ENCODE measurements around the gene UBE3B.
"Not testable (repeated sequence)": the region's sequence is repeated elsewhere in the genome, so short reads cannot be mapped to it uniquely, and the experiment has no call there.

The UBE3B gene

DNA sequence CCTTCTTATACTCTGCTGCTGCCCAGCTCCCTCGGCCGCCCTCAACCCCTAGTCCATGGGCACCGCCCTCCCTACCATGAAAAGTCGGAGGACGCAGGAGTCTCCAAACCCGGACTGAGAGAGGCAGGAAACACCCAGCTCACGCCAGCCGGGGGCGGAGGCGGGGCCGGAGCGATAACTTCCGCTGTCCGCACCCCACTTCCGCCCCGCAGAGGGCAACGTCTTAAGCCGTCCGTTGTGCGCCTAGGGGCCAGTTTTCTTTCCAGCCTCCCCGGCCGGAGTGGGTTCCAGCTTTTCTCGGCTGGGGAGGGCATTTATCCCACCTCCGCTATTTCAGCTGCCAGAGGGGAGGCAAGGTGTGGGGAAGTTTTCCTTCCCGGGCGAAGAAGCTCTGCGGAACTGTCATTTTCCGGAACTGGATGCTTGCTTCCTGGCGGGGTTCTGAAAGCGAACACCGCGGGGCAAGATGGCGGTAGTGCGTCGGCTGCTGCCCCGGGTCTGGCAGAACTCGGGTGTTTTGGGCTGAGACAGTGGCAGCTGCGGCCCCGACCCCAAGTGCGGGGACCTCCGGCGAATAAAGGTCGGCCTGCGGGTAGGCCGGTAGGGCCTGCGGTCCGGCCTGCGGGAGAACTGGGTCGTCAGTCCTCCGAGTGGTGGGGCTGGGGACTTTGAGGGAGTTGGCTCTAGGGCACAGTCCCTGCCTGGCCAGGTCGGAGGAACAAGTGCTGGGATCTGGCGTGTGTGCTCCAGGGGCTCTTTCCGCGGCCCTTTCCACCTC, at the start of gene UBE3B, which contains the start of gene KCTD10:
TSS of gene UBE3B (plus strand) at position 450 of the 778 bp plus-strand sequence. CDS start 5,918 bp downstream, outside the sequence.
TSS of gene KCTD10 (minus strand) at position 116 of the 778 bp plus-strand sequence. CDS start at position 78, 38 bp downstream.
- DNase-seq (ENCODE audit: low read depth, low spot score) = peak; percentile 63

- DNase-seq (ENCODE audit: low read depth, low spot score) = peak; percentile 57
These were observed 49.3 kb upstream of the UBE3B start for GRCh38 chr12:109428037-109428629.

- not testable (repeated sequence) for DNase-seq (ENCODE audit: low read depth, low spot score)
These were observed 48.6 kb upstream of the UBE3B start for GRCh38 chr12:109428804-109429203.

GRCh38 chr12:109430244-109430643, 47.2 kb upstream of the UBE3B start:
- DNase-seq (ENCODE audit: low read depth, low spot score) = no peak

DNA sequence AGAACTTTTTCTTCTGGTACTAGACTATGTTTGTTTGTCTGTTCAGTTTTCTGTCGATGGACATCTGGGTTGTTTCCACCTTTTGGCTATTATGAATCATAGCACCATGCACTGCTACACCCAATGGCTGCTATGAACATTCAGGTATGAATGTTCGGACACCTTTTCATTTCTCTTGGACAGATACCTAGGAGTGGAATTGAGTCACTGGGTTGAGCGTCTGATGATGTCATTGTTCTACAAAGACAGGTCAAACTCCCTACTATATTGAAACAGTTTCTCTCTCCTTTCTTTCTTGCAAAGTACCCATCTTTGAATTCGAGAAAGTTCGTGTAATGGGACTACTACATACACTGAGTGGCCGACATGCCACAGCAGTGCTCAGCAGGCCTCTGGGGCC, 45.0 kb upstream of the UBE3B start:
- DNase-seq (ENCODE audit: low read depth, low spot score) = no peak

DNA sequence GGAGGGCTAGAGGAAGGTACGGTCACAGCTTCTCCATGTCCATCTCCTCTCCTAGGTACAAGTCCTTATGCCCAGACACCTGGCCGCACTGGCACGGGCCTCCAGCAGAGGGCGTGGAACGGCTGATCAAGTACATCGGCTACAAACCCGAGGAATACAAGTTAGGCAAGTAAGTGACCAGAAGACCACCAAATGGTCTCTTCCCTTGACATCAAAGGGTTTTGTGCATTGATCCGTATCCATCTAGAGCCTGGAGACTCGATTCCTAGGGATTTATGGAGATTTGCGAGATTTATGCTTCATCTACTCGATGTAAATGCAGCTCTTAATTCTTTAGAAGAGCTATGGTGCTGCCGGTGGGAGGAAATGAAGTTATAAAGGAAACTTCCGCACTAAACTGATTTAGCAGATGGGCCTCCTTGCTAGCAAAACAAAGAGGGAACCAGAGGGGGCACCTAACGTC, 44.6 kb upstream of the UBE3B start:
- peak; percentile 56 for DNase-seq (ENCODE audit: low read depth, low spot score)

DNA sequence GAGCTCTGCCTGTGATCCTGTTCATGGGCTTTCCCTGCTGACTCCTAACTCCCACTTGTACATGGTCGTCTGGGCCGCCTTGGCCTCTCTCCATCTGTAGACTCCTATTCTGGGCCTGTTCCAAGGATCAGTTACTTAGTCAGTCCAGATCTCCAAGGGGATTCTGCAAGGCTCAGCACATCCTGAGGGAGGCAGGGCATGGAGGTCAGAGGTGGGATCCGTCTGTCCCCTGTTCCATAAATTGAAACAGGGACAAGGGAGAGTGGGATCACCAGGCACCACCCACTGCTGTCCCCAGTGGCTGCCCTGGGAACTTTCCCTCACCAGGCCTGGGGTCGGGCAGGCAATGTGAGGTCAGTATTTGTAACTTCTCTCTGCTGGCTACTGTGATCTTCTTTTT, 43.8 kb upstream of the UBE3B start:
- DNase-seq (ENCODE audit: low read depth, low spot score) = no peak

- no peak for DNase-seq (ENCODE audit: low read depth, low spot score)
These were observed 42.9 kb upstream of the UBE3B start for GRCh38 chr12:109434582-109434981.

GRCh38 chr12:109435428-109436187, 41.8 kb upstream of the UBE3B start:
- DNase-seq (ENCODE audit: low read depth, low spot score) = no peak

DNA sequence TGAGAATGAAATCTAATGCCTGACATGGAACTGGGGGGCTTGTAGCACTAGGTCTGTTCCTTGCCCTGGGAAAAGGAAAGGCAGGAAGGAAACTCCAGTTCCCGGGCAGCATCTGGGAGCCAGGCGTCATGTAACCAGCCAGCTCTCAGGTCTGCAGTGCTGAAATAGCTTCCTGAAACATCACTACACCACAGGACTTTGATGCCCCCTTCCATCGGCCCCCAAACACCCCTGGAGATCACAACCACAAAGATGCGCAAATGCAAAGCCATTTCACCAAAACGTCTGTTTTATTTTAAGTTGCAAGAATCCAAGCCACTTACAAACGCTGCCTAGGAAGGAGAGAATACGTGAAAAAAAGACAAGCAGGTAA, 41.3 kb upstream of the UBE3B start:
- DNase-seq (ENCODE audit: low read depth, low spot score) = no peak

DNA sequence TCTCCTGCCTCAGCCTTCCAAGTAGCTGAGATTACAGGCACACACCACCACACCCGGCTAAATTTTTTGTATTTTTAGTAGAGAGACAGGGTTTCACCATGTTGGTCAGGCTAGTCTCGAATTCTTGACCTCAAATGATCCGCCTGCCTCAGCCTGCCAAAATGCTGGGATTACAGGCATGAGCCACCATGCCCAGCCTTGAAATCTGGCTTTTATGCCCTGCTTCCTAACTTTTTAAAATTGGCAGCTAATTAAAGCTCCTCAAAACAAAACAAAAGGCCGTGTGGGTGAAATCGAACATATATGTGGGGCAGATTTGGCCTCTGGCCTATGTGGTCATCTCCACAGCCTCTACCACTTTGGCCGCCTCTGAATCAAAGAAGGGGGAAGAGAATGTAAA, 38.3 kb upstream of the UBE3B start:
- DNase-seq (ENCODE audit: low read depth, low spot score) = no peak

GRCh38 chr12:109439951-109440350, 37.5 kb upstream of the UBE3B start:
- not testable (repeated sequence) for DNase-seq (ENCODE audit: low read depth, low spot score)

- no peak for DNase-seq (ENCODE audit: low read depth, low spot score)
These were observed 36.5 kb upstream of the UBE3B start for GRCh38 chr12:109440851-109441490.

- DNase-seq (ENCODE audit: low read depth, low spot score) = no peak
These were observed 33.6 kb upstream of the UBE3B start for GRCh38 chr12:109443794-109444193.

DNA sequence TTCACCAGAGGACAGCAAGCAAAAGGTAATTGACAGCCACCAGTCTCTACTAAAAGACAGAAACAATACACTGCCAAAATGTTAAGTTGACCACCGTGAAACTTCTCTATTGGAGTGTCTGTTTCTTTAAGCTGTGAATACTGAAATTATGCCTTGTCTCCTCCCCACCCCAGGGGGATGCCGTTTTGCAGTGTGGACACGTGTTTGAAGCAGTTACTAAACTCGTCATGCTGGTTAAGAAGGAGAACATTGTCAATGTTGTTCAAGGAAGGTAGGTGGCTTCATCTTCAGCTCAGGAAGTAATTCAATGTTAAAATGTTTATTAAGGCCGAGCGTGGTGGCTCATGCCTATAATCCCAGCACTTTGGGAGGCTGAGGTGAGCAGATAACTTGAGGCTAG, 33.2 kb upstream of the UBE3B start:
- DNase-seq (ENCODE audit: low read depth, low spot score) = no peak

GRCh38 chr12:109445191-109445609, 32.2 kb upstream of the UBE3B start:
- no peak for DNase-seq (ENCODE audit: low read depth, low spot score)

GRCh38 chr12:109446869-109447268, 30.6 kb upstream of the UBE3B start:
- DNase-seq (ENCODE audit: low read depth, low spot score) = no peak

GRCh38 chr12:109447482-109447881, 30.0 kb upstream of the UBE3B start:
- no peak for DNase-seq (ENCODE audit: low read depth, low spot score)

- DNase-seq (ENCODE audit: low read depth, low spot score) = no peak
These were observed 29.2 kb upstream of the UBE3B start for GRCh38 chr12:109448272-109448671.

DNA sequence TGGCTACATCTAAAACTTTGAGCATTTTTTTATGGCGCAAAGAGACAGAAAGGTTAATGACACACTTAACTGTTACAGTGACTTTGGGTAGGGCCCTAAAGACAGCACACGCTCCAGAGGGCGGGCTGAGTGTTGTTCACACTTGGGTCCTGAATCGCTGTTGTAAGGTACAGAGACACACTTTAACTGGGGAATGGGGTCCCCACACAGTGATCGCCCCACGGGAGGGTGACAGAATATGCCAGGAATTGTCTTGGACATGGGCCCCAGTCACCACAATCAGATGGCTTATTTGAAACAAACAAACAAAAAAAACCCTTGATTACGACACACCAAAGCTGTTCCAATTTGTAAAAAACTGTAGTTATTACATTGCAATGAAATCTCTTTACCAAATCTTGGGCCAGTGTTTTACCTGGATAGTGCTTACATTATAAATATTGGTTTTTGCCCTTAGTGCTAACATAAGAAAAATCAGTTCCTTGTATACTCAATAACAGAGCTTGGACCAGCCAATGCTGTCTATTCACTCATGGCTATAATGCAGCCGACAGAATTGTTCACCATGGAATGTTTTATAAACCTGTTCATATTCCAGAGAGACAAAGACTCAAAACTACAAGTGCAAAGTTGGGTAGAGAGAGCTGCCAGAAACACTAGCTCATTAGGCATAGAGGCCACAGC, 28.6 kb upstream of the UBE3B start:
- DNase-seq (ENCODE audit: low read depth, low spot score) = no peak

- DNase-seq (ENCODE audit: low read depth, low spot score) = no peak
These were observed 27.4 kb upstream of the UBE3B start for GRCh38 chr12:109449845-109450532.

Measured in activated naive CD8-positive, alpha-beta T cell treated with anti-CD3 and anti-CD28 coated beads, Interleukin-2, amount 50 U/mL, for 16 hours (primary cell).